GM23338 (cell line): ENCODE results near the gene ARMC8. TPM values are rescaled to one million over a fixed set of nuclear protein-coding genes. Genes with fewer than 3 reads are reported as not detected.

Experiments used
- ATAC-seq: fragments of 200-7000 bp; cut with Tn5 transposase; 3 replicates; pipeline ENCODE4 v1.9.1; 2020
- DNase-seq: peaks from one replicate; pipeline ENCODE4 v3.0.0-alpha.2; 2015; ENCODE audit warnings: low spot score
- H2AFZ ChIP-seq: fragments of 200-600 bp; sonication (generic); 2 replicates; pipeline ENCODE4 v1.8.0; 2016; ENCODE audit warnings: antibody characterized with exemption, mild to moderate bottlenecking, moderate library complexity
- H3F3A ChIP-seq: fragments of 200-600 bp; sonication (generic); replicated peaks from 2 replicates; pipeline ENCODE4 v1.8.0; 2017; ENCODE audit warnings: antibody characterized with exemption, mixed run types, low read depth
- H3K27ac ChIP-seq: fragments of 200-600 bp; sonication (generic); 2 replicates; pipeline ENCODE4 v1.6.1; 2016; ENCODE audit warnings: low read depth
- H3K27me3 ChIP-seq: fragments of 200-600 bp; sonication (generic); 2 replicates; pipeline ENCODE4 v1.8.0; 2016; ENCODE audit warnings: mild to moderate bottlenecking, mixed run types, moderate library complexity; ENCODE audit not compliant: insufficient read depth
- H3K36me3 ChIP-seq: fragments of 200-600 bp; sonication (generic); 2 replicates; pipeline ENCODE4 v1.8.0; 2016; ENCODE audit warnings: mild to moderate bottlenecking; ENCODE audit not compliant: insufficient read depth
- H3K4me1 ChIP-seq: fragments of 200-600 bp; sonication (generic); 2 replicates; pipeline ENCODE4 v1.8.0; 2016; ENCODE audit warnings: mild to moderate bottlenecking, moderate library complexity; ENCODE audit not compliant: insufficient read depth
- H3K4me2 ChIP-seq: fragments of 200-600 bp; sonication (generic); 2 replicates; pipeline ENCODE4 v1.7.1; 2017; ENCODE audit warnings: mixed run types
- H3K4me3 ChIP-seq: fragments of 200-600 bp; sonication (generic); 2 replicates; pipeline ENCODE4 v1.6.1; 2016; ENCODE audit warnings: mixed run types
- H3K79me2 ChIP-seq: fragments of 200-600 bp; sonication (generic); replicated peaks from 2 replicates; pipeline ENCODE4 v1.8.0; 2017; ENCODE audit warnings: mild to moderate bottlenecking; ENCODE audit not compliant: insufficient read depth
- H3K9me2 ChIP-seq: fragments of 200-600 bp; sonication (generic); 2 replicates; pipeline ENCODE4 v1.8.0; 2017; ENCODE audit not compliant: insufficient read depth
- H4K20me1 ChIP-seq: fragments of 200-600 bp; sonication (generic); replicated peaks from 2 replicates; pipeline ENCODE4 v1.8.0; 2017; ENCODE audit warnings: mild to moderate bottlenecking; ENCODE audit not compliant: insufficient read depth
- H3K27ac Mint-ChIP-seq: 2 replicates; pipeline ENCODE4 v1.8.0; 2020; ENCODE audit warnings: inconsistent platforms, mild to moderate bottlenecking, moderate library complexity, mixed read lengths
- H3K27me3 Mint-ChIP-seq: 3 replicates; pipeline ENCODE4 v1.8.0; 2022; ENCODE audit warnings: low read depth, mild to moderate bottlenecking, moderate library complexity, mixed read lengths, inconsistent platforms; ENCODE audit not compliant: insufficient read depth, poor library complexity
- H3K36me3 Mint-ChIP-seq: 3 replicates; pipeline ENCODE4 v1.8.0; 2021; ENCODE audit warnings: low read depth, mild to moderate bottlenecking, inconsistent platforms, moderate library complexity, mixed read lengths
- H3K4me1 Mint-ChIP-seq: 3 replicates; pipeline ENCODE4 v1.8.0; 2020; ENCODE audit warnings: mild to moderate bottlenecking, inconsistent platforms, mixed read lengths
- H3K4me3 Mint-ChIP-seq: 3 replicates; pipeline ENCODE4 v1.8.0; 2021; ENCODE audit warnings: moderate library complexity, mild to moderate bottlenecking, inconsistent platforms, mixed read lengths
- H3K9me3 Mint-ChIP-seq: 3 replicates; pipeline ENCODE4 v1.8.0; 2020; ENCODE audit warnings: moderate library complexity, mild to moderate bottlenecking, inconsistent platforms, mixed read lengths
- CREB1 ChIP-seq: fragments of 250-450 bp; sonication (Bioruptor Pico); IDR thresholded peaks from 2 replicates; pipeline ENCODE4 v1.5.0; 2020; ENCODE audit warnings: low read depth, mild to moderate bottlenecking, moderate library complexity
- CTCF ChIP-seq, 2 experiments: fragments of 200-600 bp in 1 of 2; sonication (generic) in 1 of 2; conservative IDR thresholded peaks; 2 replicates each; pipeline versions ENCODE4 v1.5.1 to v1.6.1; 2016 to 2017; ENCODE audit warnings: antibody characterized with exemption in 2 of 2, low read depth in 2 of 2, mild to moderate bottlenecking in 2 of 2, moderate library complexity in 1 of 2
- ETS1 ChIP-seq: IDR thresholded peaks from 2 replicates; pipeline ENCODE4 v1.6.1; 2016; ENCODE audit warnings: antibody characterized with exemption
- EZH2 ChIP-seq: fragments of 200-600 bp; sonication (generic); IDR thresholded peaks from one replicate; pipeline ENCODE4 v1.8.0; 2017; ENCODE audit warnings: antibody characterized with exemption, mild to moderate bottlenecking, low read depth; ENCODE audit not compliant: unreplicated experiment
- EZH2phosphoT487 ChIP-seq: fragments of 200-600 bp; sonication (generic); IDR thresholded peaks from one replicate; pipeline ENCODE4 v1.8.1; 2018; ENCODE audit warnings: antibody characterized with exemption; ENCODE audit not compliant: unreplicated experiment
- JUNB ChIP-seq: IDR thresholded peaks from one replicate; pipeline ENCODE4 v1.6.1; 2016; ENCODE audit warnings: antibody characterized with exemption; ENCODE audit not compliant: unreplicated experiment
- NANOG ChIP-seq: IDR thresholded peaks from 2 replicates; pipeline ENCODE4 v1.6.1; 2016; ENCODE audit warnings: antibody characterized with exemption, borderline replicate concordance
- POLR2AphosphoS5 ChIP-seq: IDR thresholded peaks from 2 replicates; pipeline ENCODE4 v1.6.1; 2016; ENCODE audit warnings: antibody characterized with exemption, low read depth
- REST ChIP-seq: IDR thresholded peaks from one replicate; pipeline ENCODE4 v1.6.1; 2018; ENCODE audit warnings: antibody characterized with exemption; ENCODE audit not compliant: unreplicated experiment
- STAT1 ChIP-seq: IDR thresholded peaks from one replicate; pipeline ENCODE4 v1.6.1; 2016; ENCODE audit warnings: antibody characterized with exemption; ENCODE audit not compliant: unreplicated experiment
- ZNF114 ChIP-seq: fragments of 250-450 bp; sonication (Bioruptor Pico); IDR thresholded peaks from 2 replicates; pipeline ENCODE4 v1.5.0; 2020; ENCODE audit warnings: mild to moderate bottlenecking, moderate library complexity
- ZNF331 ChIP-seq: fragments of 250-450 bp; sonication (Bioruptor Pico); IDR thresholded peaks from 2 replicates; pipeline ENCODE4 v1.5.0; 2020; ENCODE audit warnings: low read depth, mild to moderate bottlenecking, moderate library complexity
- ZNF462 ChIP-seq: fragments of 250-450 bp; sonication (Bioruptor Pico); IDR thresholded peaks from 2 replicates; pipeline ENCODE4 v1.5.0; 2020; ENCODE audit warnings: mild to moderate bottlenecking, moderate library complexity
- polyA plus RNA-seq: library from polyadenylated mRNA; unstranded; fragments of >200 nt; fragmentation: Nextera tagmentation; extraction: Ambion mirVana; gene quantifications from 2 replicates; pipeline ENCODE4 v1.2.1, GENCODE V29; 2016
- total RNA-seq: library from RNA; depleted of rRNA; stranded (reverse); fragments of >200 nt; shearing (Covaris generic); gene quantifications from 2 replicates; pipeline ENCODE4 v1.2.3, GENCODE V29; 2014

ARMC8 gene
- total and polyA plus RNA-seq, 2 experiments from 2014 or later = 36.8 to 61.4 TPM

GRCh38 chr3:138281561-138281960 lies 94.5 kb downstream of the ARMC8 start:
- H2AFZ ChIP-seq = no peak overlapping the region
- no peaks in the 10 kb centered on the region for H3K9me2 ChIP-seq
- H3K4me3 ChIP-seq = no peak overlapping the region
- Mint-ChIP-seq H3K4me3 (no peak overlapping the region), H3K27me3 (no peaks in the 10 kb centered on the region), H3K4me1 (peaks cover 12% of the 10 kb centered on the region), H3K9me3 (no peaks in the 10 kb centered on the region), H3K27ac (no peak overlapping the region), H3K36me3 (no peaks in the 10 kb centered on the region)
- ATAC-seq = no peak
- H3K27me3 ChIP-seq = no peaks in the 10 kb centered on the region
- H3K36me3 ChIP-seq = peaks cover 4% of the 10 kb centered on the region; the same call in 1 of the 2 replicates
- H4K20me1 ChIP-seq = no peaks in the 10 kb centered on the region
- H3F3A ChIP-seq = no peaks in the 10 kb centered on the region
- no peaks in the 10 kb centered on the region for H3K79me2 ChIP-seq
- DNase-seq = no peak
- H3K4me1 ChIP-seq = no peaks in the 10 kb centered on the region
- no peak overlapping the region for H3K4me2 ChIP-seq
- TF ChIP-seq STAT1 (no peak), EZH2 (no peak), EZH2phosphoT487 (no peak), CTCF (conservative IDR thresholded peaks at IDR 0.05; ENCODE audit: low read depth in 2 of 2) (no peak), ZNF331 (CRISPR knock-in tag) (no peak), ZNF114 (no peak), ZNF462 (CRISPR knock-in tag) (no peak), JUNB (no peak), ETS1 (no peak), REST (no peak), CREB1 (CRISPR knock-in tag) (no peak), NANOG (no peak), POLR2AphosphoS5 (no peak)
- H3K27ac ChIP-seq = no peak overlapping the region
